NCI-H2029 treated with DMSO at 0.1 percent for 48 hours (cell line): Measurements from ENCODE around the gene EGFLAM.

Experiments used
- DNase-seq: peaks from one replicate; lab custom pipeline; 2025; lab: John Stamatoyannopoulos, UW

EGFLAM gene

GRCh38 chr5:38265546-38266179 is 7.3 kb downstream of the EGFLAM start:
- no peak for DNase-seq

GRCh38 chr5:38267372-38267771 is 9.0 kb downstream of the EGFLAM start:
- DNase-seq, result no peak

- no peak for DNase-seq
Measured at GRCh38 chr5:38273626-38274025, 15.3 kb downstream of the EGFLAM start.

GRCh38 chr5:38274370-38274769 is 16.0 kb downstream of the EGFLAM start:
- no peak for DNase-seq

GRCh38 chr5:38284384-38284783 is 26.0 kb downstream of the EGFLAM start:
- DNase-seq, result no peak

- no peak for DNase-seq
Measured at GRCh38 chr5:38285226-38285625, 26.9 kb downstream of the EGFLAM start.

GRCh38 chr5:38286002-38286401 is 27.6 kb downstream of the EGFLAM start:
- DNase-seq, result no peak

GRCh38 chr5:38287124-38287523 is 28.8 kb downstream of the EGFLAM start:
- DNase-seq, result no peak

GRCh38 chr5:38289457-38289856 is 31.1 kb downstream of the EGFLAM start:
- DNase-seq, result no peak

- no peak for DNase-seq
Measured at GRCh38 chr5:38290028-38290653, 31.8 kb downstream of the EGFLAM start.

- DNase-seq, result no peak
Measured at GRCh38 chr5:38291355-38291754, 33.0 kb downstream of the EGFLAM start.

GRCh38 chr5:38292228-38292627 is 33.9 kb downstream of the EGFLAM start:
- no peak for DNase-seq

GRCh38 chr5:38295751-38296150 is 37.4 kb downstream of the EGFLAM start:
- no peak for DNase-seq

- DNase-seq, result no peak
Measured at GRCh38 chr5:38297830-38298608, 39.7 kb downstream of the EGFLAM start.

GRCh38 chr5:38299585-38299984 is 41.2 kb downstream of the EGFLAM start:
- no peak for DNase-seq

- DNase-seq, result no peak
Measured at GRCh38 chr5:38305148-38305547, 46.8 kb downstream of the EGFLAM start.

GRCh38 chr5:38307845-38308244 is 49.5 kb downstream of the EGFLAM start:
- no peak for DNase-seq

- no peak for DNase-seq
Measured at GRCh38 chr5:38316544-38317224, 58.3 kb downstream of the EGFLAM start.

GRCh38 chr5:38317868-38318267 is 59.5 kb downstream of the EGFLAM start:
- no peak for DNase-seq

- no peak for DNase-seq
Measured at GRCh38 chr5:38319491-38319890, 61.1 kb downstream of the EGFLAM start.

GRCh38 chr5:38321978-38322377 is 63.6 kb downstream of the EGFLAM start:
- DNase-seq, result no peak

- no peak for DNase-seq
Measured at GRCh38 chr5:38323645-38324295, 65.4 kb downstream of the EGFLAM start.
